SH-SY5Y (cell line): ENCODE results near the gene HS6ST2.

ENCODE experiments used
- GATA2 ChIP-seq: IDR thresholded peaks from 2 replicates; pipeline ENCODE4 v1.6.1; 2011; ENCODE audit warnings: mild to moderate bottlenecking, low read depth, low read length
- GATA3 ChIP-seq: IDR thresholded peaks from 2 replicates; pipeline ENCODE4 v1.6.1; 2011; ENCODE audit warnings: low read depth, mild to moderate bottlenecking, low read length, moderate library complexity

- TF ChIP-seq GATA2 (peak; percentile 78), GATA3 (peak; percentile 66)
These were observed 25.1 kb upstream of the HS6ST2 start for GRCh38 chrX:132983496-132983895.
